ENCODE measurements around the gene POLR1A.

- TF ChIP-seq CTCF (IDR thresholded peaks at IDR 0.05; ENCODE audit: borderline replicate concordance, extremely low read depth, low read length, poor library complexity, severe bottlenecking): no peak
- no peak for TF ChIP-seq EZH2 (IDR thresholded peaks at IDR 0.05; ENCODE audit: borderline replicate concordance, low read depth, low read length, severe bottlenecking)
These were observed 72.7 kb downstream of the POLR1A start for GRCh38 chr2:86032861-86033595.

All from DND-41 (cell line).